BJ (cell line): ENCODE measurements around the gene TBCB. TPM values are rescaled to one million over a fixed set of nuclear protein-coding genes. Genes with fewer than 3 reads are reported as not detected.
"Not testable (repeated sequence)": the region's sequence is repeated elsewhere in the genome, so short reads cannot be mapped to it uniquely, and the experiment has no call there.

Experiments used
- CTCF ChIA-PET: fragments of 350-600 bp; formaldehyde crosslinking; extraction: SDS; loops from one replicate; lab custom pipeline; 2021; ENCODE audit warnings: antibody characterized with exemption, inconsistent platforms; lab: Yijun Ruan, JAX
- POLR2A ChIA-PET: fragments of 300-600 bp; sonication (Branson Sonifier 250); formaldehyde crosslinking; extraction: SDS; loops from one replicate; lab custom pipeline; 2021; ENCODE audit warnings: antibody characterized with exemption; lab: Charles Lee
- DNase-seq: peaks from one replicate; pipeline ENCODE4 v3.0.0-alpha.2; 2011; ENCODE audit warnings: low read depth
- H3K27me3 ChIP-seq: 2 replicates; pipeline ENCODE4 v1.6.0; 2011; ENCODE audit warnings: low read length; ENCODE audit not compliant: control insufficient read depth, insufficient read depth
- H3K36me3 ChIP-seq: 2 replicates; pipeline ENCODE4 v1.5.1; 2011; ENCODE audit warnings: low read length; ENCODE audit not compliant: control insufficient read depth, insufficient read depth
- H3K4me3 ChIP-seq: 2 replicates; pipeline ENCODE4 v1.5.1; 2011; ENCODE audit warnings: low read depth, mild to moderate bottlenecking, control low read depth, low read length
- polyA plus RNA-seq: library from polyadenylated mRNA; depleted of rRNA; stranded (reverse); fragments of >200 nt; gene quantifications from 2 replicates; pipeline ENCODE4 v1.2.3, GENCODE V29; 2011
- TF ChIP-seq, protein P1 (sequence below): IDR thresholded peaks from 2 replicates; pipeline ENCODE4 v1.5.1; 2011; ENCODE audit warnings: low read depth, mild to moderate bottlenecking, control low read depth, inconsistent platforms, low read length, moderate library complexity; ENCODE audit not compliant: insufficient read depth

Gene TBCB
- polyA plus RNA-seq, 1 experiment, result 251 TPM

DNA sequence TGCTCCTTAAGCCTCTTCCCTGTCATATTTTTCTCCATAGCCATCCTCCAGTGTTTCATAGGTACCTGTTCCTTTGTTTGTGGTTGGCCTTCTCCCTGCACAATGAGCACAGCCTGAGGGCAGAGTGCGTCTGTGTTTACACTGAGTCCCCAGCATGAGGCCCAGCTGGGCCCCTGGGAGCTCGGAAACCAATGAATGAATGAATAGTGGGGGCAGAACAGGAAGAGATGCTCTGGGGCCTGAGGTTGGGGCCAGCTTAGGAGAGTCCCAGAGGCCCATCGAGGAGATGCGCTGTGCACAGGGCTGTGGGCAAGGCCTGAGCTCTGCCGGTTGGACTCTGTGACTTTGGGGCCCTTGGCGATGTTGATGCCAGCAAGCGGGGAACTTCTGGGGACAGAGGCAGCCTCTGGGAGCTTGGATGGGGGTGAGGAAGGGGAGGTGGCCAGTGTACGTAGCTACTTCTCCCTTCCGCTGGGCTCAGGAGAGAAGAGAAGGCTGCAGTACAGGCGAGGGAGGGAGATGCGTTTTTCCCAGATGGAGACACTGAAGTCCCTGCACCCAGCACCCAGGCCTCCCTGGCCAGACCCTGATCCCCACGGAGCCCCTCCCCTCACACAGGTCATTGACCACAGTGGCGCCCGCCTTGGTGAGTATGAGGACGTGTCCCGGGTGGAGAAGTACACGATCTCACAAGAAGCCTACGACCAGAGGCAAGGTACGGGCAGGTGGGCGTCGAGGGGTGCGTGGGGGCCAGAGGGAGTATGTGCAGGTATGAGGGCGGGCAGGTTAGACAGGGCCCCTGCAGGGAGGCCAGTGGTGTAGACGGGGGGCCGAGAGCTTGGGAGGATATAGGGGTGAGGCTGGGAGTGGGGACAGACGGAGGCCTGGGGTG is 5.1 kb downstream of the TBCB start:
- ChIA-PET CTCF (interaction anchor here (1.8 kb wide), 1 partner anchor 8 kb away, joined by 9 read pairs; no protein-coding TSS in a partner anchor), POLR2A (no interaction called here)
- no peaks in the 10 kb centered on the region for H3K27me3 ChIP-seq
- peaks cover 12% of the 10 kb centered on the region for H3K36me3 ChIP-seq
- DNase-seq, result no peak
- H3K4me3 ChIP-seq, result no peak overlapping the region
- TF ChIP-seq, protein P1, sequence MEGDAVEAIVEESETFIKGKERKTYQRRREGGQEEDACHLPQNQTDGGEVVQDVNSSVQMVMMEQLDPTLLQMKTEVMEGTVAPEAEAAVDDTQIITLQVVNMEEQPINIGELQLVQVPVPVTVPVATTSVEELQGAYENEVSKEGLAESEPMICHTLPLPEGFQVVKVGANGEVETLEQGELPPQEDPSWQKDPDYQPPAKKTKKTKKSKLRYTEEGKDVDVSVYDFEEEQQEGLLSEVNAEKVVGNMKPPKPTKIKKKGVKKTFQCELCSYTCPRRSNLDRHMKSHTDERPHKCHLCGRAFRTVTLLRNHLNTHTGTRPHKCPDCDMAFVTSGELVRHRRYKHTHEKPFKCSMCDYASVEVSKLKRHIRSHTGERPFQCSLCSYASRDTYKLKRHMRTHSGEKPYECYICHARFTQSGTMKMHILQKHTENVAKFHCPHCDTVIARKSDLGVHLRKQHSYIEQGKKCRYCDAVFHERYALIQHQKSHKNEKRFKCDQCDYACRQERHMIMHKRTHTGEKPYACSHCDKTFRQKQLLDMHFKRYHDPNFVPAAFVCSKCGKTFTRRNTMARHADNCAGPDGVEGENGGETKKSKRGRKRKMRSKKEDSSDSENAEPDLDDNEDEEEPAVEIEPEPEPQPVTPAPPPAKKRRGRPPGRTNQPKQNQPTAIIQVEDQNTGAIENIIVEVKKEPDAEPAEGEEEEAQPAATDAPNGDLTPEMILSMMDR, result no peak

DNA sequence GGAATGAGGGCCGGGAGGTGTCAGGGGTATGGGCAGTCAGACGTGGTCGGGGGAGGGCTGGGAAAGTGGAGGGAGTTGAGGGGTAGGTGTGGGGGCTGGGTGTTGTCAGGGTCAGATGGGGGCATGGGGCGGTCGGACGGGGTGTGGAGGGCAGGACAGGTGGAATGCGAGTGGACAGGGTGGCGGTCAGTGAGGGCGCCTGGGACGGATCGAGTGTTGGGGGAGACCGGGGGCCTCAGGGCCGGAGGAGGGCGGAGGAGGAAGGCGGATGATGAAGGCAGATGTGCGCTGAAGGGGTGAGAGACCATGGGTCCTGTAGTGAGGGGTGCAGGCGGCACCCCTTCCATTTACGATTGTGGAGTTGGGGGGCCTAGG is 5.7 kb downstream of the TBCB start:
- ChIA-PET CTCF (no interaction called here), POLR2A (no interaction called here)
- H3K27me3 ChIP-seq, result no peaks in the 10 kb centered on the region
- no peak overlapping the region for H3K4me3 ChIP-seq
- TF ChIP-seq, protein P1, result no peak
- H3K36me3 ChIP-seq, result peaks cover 15% of the 10 kb centered on the region
- no peak for DNase-seq

DNA sequence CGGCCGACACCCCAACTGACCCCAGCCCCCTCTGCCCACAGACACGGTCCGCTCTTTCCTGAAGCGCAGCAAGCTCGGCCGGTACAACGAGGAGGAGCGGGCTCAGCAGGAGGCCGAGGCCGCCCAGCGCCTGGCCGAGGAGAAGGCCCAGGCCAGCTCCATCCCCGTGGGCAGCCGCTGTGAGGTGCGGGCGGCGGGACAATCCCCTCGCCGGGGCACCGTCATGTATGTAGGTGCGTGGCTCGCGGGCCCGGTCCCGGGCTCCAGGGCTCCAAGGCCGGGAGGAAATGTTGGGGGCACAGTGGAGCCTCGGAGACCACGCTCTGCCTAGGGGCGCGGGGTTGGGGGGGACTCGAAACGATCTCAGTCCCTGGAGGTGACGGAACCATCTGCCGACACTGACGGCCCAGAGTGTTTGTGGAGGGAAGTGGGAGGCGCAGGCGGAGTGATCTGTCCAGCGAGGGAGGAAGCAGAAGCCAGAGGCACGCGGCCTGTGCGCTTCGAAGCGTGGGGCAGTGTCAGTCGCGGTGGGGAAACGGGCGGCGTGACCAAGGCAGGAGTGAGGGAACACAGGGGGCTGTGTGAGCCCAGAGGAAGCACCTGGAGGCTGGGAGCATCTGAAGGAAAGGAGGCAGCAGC is 6.3 kb downstream of the TBCB start:
- no peak overlapping the region for H3K4me3 ChIP-seq

DNA sequence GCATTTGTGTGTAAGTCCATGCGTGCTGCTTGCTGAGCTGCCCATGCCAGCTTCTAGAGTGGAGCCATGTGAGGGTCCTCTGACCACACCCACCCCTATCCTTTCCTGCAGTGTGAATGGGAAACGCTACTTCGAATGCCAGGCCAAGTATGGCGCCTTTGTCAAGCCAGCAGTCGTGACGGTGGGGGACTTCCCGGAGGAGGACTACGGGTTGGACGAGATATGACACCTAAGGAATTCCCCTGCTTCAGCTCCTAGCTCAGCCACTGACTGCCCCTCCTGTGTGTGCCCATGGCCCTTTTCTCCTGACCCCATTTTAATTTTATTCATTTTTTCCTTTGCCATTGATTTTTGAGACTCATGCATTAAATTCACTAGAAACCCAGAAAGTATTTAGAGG is 10.3 kb downstream of the TBCB start:
- DNase-seq, result no peak
- TF ChIP-seq, protein P1, result no peak
- ChIA-PET POLR2A (no interaction called here), CTCF (interaction anchor here (1.2 to 5.8 kb wide), 3 partner anchors 26 to 47 kb away, joined by 3 to 61 read pairs (median 39); no protein-coding TSS in a partner anchor)
- Histone ChIP-seq H3K4me3 (no peak overlapping the region), H3K36me3 (peaks cover 11% of the 10 kb centered on the region), H3K27me3 (no peaks in the 10 kb centered on the region)

More for the DNA sequence above, 6.3 kb downstream of the TBCB start:
- TF ChIP-seq, protein P1, result no peak
- POLR2A ChIA-PET, result no interaction called here
- no peaks in the 10 kb centered on the region for H3K27me3 ChIP-seq
- DNase-seq, result no peak
- CTCF ChIA-PET, result no interaction called here
- H3K36me3 ChIP-seq, result peaks cover 15% of the 10 kb centered on the region

DNA sequence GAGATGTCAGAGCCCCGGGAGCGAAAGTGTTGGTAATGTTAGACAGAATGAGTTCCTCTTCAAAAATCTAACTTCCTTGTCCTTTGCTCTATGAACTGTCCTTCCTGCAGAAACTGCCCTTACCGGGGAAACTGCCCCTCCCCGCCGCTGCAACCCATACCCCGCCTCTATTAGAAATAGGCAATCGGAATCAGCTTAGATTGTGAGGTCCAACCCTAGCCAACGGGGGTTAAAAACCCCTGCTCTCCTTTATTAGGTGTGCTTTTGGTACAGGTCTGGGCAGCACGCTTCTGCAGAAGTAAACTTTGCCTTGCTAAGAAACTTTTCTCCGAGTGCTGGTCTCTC is 13.1 kb downstream of the TBCB start:
- peaks cover 5% of the 10 kb centered on the region for H3K36me3 ChIP-seq
- no peaks in the 10 kb centered on the region for H3K27me3 ChIP-seq
- POLR2A ChIA-PET, result no interaction called here
- peak overlapping the region; percentile 43 for H3K4me3 ChIP-seq
- no peak for DNase-seq
- CTCF ChIA-PET, result interaction anchor here (0.6 to 5.8 kb wide), 22 partner anchors 8 to 87 kb away, joined by 3 to 61 read pairs (median 8); partner anchors contain the start of genes CAPNS1, COX7A1, POLR2I and TBCB
- TF ChIP-seq, protein P1, result no peak

DNA sequence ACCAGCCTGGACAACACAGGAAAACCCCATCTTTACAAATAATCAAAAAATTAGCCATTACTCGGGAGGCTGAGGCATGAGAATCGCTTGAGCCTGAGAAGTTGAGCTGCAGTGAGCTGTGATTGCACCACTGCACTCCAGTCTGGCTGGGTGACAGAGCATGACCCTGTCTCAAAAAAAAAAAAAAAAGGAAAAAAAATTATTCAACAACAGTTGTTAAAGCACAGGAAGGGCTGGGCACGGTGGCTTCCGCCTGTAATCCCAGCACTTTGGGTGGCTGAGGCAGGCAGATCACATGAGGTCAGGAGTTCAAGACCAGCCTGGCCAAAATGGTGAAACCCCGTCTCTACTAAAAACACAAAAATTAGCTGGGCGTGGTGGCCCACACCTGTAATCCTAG is 16.0 kb downstream of the TBCB start:
- H3K4me3 ChIP-seq, POLR2A ChIA-PET, H3K27me3 ChIP-seq, H3K36me3 ChIP-seq, DNase-seq: not testable (repeated sequence)
- CTCF ChIA-PET, result interaction anchor here (1.2 kb wide), 1 partner anchor 39 kb away, joined by 5 read pairs; no protein-coding TSS in a partner anchor

DNA sequence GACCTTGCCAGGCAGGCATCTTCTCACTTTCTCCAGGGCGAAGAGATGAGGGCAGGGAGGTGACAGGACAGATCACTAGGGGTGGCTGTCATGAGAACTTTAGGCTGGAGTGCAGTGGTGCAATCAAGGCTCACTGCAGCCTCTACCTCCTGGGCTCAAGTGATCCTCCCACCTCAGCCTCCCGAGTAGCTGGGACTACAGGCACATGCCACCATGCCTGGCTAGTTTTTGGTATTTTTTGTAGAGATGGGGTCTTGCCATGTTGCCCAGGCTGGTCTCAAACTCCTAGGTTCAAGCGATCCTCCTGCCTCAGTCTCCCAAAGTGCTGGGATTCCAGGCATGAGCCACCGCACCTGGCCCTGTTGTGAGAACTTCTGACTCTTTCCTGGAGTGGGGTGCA is 19.6 kb downstream of the TBCB start:
- DNase-seq, H3K27me3 ChIP-seq, H3K4me3 ChIP-seq, H3K36me3 ChIP-seq, POLR2A ChIA-PET: not testable (repeated sequence)
- CTCF ChIA-PET, result interaction anchor here (0.6 kb wide), 1 partner anchor 12 kb away, joined by 3 read pairs; no protein-coding TSS in a partner anchor
